ENCODE measurements around the gene COL11A2. TPM values are rescaled to one million over a fixed set of nuclear protein-coding genes. Genes with fewer than 3 reads are reported as not detected.

COL11A2 gene
- total and polyA plus RNA-seq, 2 of the 13 experiments (the other 11 are each of a cell fraction or from before 2014, with no cell fraction given): 0.55 TPM

DNA sequence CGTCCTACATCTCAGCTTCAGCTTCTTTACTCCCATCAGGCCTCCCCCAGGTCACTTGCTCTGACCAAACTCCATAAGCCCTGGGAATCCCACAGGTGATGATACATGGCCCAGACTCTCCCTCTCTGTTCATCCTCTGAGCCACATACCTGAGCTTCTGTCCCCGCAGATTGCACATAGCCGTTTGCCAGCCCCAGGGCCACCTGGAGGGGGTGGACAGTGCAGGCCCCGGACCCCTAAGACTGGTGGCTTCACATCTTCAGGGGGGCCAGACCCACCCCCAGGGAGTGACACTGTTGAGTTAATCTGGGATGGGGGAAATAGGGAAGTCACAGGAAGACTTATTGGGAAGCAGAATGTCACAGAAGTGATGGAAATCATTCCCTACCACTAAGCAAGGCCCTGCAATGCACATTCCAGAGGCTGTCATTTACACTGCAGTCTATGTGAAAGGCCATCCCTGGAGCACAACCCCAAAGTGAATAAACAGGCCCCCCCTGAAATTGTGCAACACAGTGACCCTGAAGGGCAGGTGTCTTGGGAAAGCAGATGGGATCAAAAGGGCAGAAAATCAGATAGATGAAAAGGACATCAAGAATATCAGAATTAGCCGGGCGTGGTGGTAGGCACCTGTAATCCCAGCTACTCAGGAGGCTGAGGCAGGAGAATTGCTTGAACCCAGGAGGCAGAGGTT, 6.0 kb upstream of the COL11A2 start (continued):
- TF ChIP-seq, protein P1, sequence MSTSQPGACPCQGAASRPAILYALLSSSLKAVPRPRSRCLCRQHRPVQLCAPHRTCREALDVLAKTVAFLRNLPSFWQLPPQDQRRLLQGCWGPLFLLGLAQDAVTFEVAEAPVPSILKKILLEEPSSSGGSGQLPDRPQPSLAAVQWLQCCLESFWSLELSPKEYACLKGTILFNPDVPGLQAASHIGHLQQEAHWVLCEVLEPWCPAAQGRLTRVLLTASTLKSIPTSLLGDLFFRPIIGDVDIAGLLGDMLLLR (CRISPR knock-in tag; IDR thresholded peaks at IDR 0.05): no peak
- peak; percentile 79; the same call in 1 of the 2 replicates for TF ChIP-seq ZNF34 (CRISPR knock-in tag; IDR thresholded peaks at IDR 0.05; ENCODE audit: borderline replicate concordance)
- TF ChIP-seq TBL1XR1 (IDR thresholded peaks at IDR 0.05; ENCODE audit: borderline replicate concordance, low read length, partially characterized antibody): peak; percentile 97
- TF ChIP-seq HDAC6 (IDR thresholded peaks at IDR 0.05; ENCODE audit: low read depth, low read length): no peak
- TF ChIP-seq, protein P2, sequence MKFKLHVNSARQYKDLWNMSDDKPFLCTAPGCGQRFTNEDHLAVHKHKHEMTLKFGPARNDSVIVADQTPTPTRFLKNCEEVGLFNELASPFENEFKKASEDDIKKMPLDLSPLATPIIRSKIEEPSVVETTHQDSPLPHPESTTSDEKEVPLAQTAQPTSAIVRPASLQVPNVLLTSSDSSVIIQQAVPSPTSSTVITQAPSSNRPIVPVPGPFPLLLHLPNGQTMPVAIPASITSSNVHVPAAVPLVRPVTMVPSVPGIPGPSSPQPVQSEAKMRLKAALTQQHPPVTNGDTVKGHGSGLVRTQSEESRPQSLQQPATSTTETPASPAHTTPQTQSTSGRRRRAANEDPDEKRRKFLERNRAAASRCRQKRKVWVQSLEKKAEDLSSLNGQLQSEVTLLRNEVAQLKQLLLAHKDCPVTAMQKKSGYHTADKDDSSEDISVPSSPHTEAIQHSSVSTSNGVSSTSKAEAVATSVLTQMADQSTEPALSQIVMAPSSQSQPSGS (CRISPR knock-in tag; IDR thresholded peaks at IDR 0.05): peak; percentile 81; the same call in 1 of the 2 replicates
- peak; percentile 86; the same call in 1 of the 2 replicates for TF ChIP-seq CREM (IDR thresholded peaks at IDR 0.05)
- no peak for TF ChIP-seq CREM (CRISPR knock-in tag; IDR thresholded peaks at IDR 0.05)
- TF ChIP-seq ZNF614 (CRISPR knock-in tag; IDR thresholded peaks at IDR 0.05; ENCODE audit: borderline replicate concordance): peak; percentile 96; the same call in 1 of the 2 replicates
- TF ChIP-seq, protein P3, sequence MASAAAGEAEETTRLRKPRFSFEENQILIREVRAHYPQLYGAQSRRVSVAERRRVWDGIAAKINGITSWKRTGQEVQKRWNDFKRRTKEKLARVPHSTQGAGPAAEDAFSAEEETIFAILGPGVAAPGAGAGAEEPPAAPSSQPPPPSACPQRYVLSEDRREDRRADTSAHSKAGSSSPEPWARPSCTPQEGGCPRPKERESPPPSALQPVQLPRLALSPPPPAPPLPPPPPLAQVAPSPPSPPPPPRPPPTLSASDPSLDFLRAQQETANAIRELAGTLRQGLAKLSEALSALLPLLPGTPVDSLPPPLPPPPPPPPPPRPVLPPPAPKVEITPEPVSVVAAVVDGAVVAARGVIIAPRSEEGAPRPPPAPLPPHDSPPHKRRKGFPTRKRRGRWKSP (CRISPR knock-in tag; IDR thresholded peaks at IDR 0.05): peak; percentile 87; the same call in 1 of the 2 replicates
- TF ChIP-seq, protein P4, sequence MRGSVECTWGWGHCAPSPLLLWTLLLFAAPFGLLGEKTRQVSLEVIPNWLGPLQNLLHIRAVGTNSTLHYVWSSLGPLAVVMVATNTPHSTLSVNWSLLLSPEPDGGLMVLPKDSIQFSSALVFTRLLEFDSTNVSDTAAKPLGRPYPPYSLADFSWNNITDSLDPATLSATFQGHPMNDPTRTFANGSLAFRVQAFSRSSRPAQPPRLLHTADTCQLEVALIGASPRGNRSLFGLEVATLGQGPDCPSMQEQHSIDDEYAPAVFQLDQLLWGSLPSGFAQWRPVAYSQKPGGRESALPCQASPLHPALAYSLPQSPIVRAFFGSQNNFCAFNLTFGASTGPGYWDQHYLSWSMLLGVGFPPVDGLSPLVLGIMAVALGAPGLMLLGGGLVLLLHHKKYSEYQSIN (CRISPR knock-in tag; IDR thresholded peaks at IDR 0.05; ENCODE audit: borderline replicate concordance): no peak
- TF ChIP-seq RORA (CRISPR knock-in tag; IDR thresholded peaks at IDR 0.05): no peak
- TF ChIP-seq FOXK2 (IDR thresholded peaks at IDR 0.05): peak; percentile 64; the same call in 1 of the 2 replicates
- no peak; the same call in 1 of the 2 replicates for TF ChIP-seq ZNF232 (CRISPR knock-in tag; IDR thresholded peaks at IDR 0.05; ENCODE audit: borderline replicate concordance)
- TF ChIP-seq, protein P5, sequence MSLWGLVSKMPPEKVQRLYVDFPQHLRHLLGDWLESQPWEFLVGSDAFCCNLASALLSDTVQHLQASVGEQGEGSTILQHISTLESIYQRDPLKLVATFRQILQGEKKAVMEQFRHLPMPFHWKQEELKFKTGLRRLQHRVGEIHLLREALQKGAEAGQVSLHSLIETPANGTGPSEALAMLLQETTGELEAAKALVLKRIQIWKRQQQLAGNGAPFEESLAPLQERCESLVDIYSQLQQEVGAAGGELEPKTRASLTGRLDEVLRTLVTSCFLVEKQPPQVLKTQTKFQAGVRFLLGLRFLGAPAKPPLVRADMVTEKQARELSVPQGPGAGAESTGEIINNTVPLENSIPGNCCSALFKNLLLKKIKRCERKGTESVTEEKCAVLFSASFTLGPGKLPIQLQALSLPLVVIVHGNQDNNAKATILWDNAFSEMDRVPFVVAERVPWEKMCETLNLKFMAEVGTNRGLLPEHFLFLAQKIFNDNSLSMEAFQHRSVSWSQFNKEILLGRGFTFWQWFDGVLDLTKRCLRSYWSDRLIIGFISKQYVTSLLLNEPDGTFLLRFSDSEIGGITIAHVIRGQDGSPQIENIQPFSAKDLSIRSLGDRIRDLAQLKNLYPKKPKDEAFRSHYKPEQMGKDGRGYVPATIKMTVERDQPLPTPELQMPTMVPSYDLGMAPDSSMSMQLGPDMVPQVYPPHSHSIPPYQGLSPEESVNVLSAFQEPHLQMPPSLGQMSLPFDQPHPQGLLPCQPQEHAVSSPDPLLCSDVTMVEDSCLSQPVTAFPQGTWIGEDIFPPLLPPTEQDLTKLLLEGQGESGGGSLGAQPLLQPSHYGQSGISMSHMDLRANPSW (CRISPR knock-in tag; IDR thresholded peaks at IDR 0.05; ENCODE audit: borderline replicate concordance): no peak
- TF ChIP-seq PLRG1 (conservative IDR thresholded peaks at IDR 0.05): no peak
- TF ChIP-seq ZNF652 (CRISPR knock-in tag; IDR thresholded peaks at IDR 0.05; ENCODE audit: borderline replicate concordance, low read depth): peak; percentile 46; the same call in 1 of the 2 replicates
- TF ChIP-seq RFXAP (CRISPR knock-in tag; IDR thresholded peaks at IDR 0.05; ENCODE audit: borderline replicate concordance): peak; percentile 69; the same call in 1 of the 2 replicates
- TF ChIP-seq, protein P6, sequence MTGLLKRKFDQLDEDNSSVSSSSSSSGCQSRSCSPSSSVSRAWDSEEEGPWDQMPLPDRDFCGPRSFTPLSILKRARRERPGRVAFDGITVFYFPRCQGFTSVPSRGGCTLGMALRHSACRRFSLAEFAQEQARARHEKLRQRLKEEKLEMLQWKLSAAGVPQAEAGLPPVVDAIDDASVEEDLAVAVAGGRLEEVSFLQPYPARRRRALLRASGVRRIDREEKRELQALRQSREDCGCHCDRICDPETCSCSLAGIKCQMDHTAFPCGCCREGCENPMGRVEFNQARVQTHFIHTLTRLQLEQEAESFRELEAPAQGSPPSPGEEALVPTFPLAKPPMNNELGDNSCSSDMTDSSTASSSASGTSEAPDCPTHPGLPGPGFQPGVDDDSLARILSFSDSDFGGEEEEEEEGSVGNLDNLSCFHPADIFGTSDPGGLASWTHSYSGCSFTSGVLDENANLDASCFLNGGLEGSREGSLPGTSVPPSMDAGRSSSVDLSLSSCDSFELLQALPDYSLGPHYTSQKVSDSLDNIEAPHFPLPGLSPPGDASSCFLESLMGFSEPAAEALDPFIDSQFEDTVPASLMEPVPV (CRISPR knock-in tag; IDR thresholded peaks at IDR 0.05): no peak
- TF ChIP-seq ZNF138 (CRISPR knock-in tag; IDR thresholded peaks at IDR 0.05; ENCODE audit: low read depth): no peak
- peak; percentile 79 for TF ChIP-seq ZNF460 (CRISPR knock-in tag; IDR thresholded peaks at IDR 0.05; ENCODE audit: borderline replicate concordance)
